ENCODE results near the gene INTS11. TPM values are rescaled to one million over a fixed set of nuclear protein-coding genes. Genes with fewer than 3 reads are reported as not detected.

INTS11 gene
- total and polyA plus RNA-seq, 9 of the 15 experiments (the other 6 are each of a cell fraction or from before 2014, with no cell fraction given), result 3.6 to 183 (median 110) TPM

GRCh38 chr1:1358433-1359271 is 34.2 kb upstream of the INTS11 start, which contains the start of gene MXRA8 (continued):
- TF ChIP-seq ATF6 (CRISPR knock-in tag; IDR thresholded peaks at IDR 0.05), result peak; percentile 25; the same call in 1 of the 2 replicates
- no peak for TF ChIP-seq ATF2 (CRISPR knock-in tag; IDR thresholded peaks at IDR 0.05)
- TF ChIP-seq TCF3 (CRISPR knock-in tag; IDR thresholded peaks at IDR 0.05), result 0 out of 2 replicates have a peak, but pooled peaks have one; percentile 20
- TF ChIP-seq, protein P1, sequence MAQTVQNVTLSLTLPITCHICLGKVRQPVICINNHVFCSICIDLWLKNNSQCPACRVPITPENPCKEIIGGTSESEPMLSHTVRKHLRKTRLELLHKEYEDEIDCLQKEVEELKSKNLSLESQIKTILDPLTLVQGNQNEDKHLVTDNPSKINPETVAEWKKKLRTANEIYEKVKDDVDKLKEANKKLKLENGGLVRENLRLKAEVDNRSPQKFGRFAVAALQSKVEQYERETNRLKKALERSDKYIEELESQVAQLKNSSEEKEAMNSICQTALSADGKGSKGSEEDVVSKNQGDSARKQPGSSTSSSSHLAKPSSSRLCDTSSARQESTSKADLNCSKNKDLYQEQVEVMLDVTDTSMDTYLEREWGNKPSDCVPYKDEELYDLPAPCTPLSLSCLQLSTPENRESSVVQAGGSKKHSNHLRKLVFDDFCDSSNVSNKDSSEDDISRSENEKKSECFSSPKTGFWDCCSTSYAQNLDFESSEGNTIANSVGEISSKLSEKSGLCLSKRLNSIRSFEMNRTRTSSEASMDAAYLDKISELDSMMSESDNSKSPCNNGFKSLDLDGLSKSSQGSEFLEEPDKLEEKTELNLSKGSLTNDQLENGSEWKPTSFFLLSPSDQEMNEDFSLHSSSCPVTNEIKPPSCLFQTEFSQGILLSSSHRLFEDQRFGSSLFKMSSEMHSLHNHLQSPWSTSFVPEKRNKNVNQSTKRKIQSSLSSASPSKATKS (CRISPR knock-in tag; IDR thresholded peaks at IDR 0.05), result no peak
- no peak for TF ChIP-seq ZBTB8A (IDR thresholded peaks at IDR 0.05; ENCODE audit: partially characterized antibody)
- no peak for TF ChIP-seq GABPB2 (CRISPR knock-in tag; conservative IDR thresholded peaks at IDR 0.05)
- TF ChIP-seq TAL1 (IDR thresholded peaks at IDR 0.05), result no peak
- TF ChIP-seq TRIM24 (IDR thresholded peaks at IDR 0.05), result peak in 1 of 2 experiments; percentile 47; a peak in 1 of 4 replicates
- TF ChIP-seq KHSRP (IDR thresholded peaks at IDR 0.05), result no peak
- TF ChIP-seq, protein P2, sequence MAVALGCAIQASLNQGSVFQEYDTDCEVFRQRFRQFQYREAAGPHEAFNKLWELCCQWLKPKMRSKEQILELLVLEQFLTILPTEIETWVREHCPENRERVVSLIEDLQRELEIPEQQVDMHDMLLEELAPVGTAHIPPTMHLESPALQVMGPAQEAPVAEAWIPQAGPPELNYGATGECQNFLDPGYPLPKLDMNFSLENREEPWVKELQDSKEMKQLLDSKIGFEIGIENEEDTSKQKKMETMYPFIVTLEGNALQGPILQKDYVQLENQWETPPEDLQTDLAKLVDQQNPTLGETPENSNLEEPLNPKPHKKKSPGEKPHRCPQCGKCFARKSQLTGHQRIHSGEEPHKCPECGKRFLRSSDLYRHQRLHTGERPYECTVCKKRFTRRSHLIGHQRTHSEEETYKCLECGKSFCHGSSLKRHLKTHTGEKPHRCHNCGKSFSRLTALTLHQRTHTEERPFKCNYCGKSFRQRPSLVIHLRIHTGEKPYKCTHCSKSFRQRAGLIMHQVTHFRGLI (CRISPR knock-in tag; IDR thresholded peaks at IDR 0.05), result no peak
- no peak for TF ChIP-seq ZNF780A (CRISPR knock-in tag; IDR thresholded peaks at IDR 0.05)
- no peak for TF ChIP-seq ZNF23 (CRISPR knock-in tag; IDR thresholded peaks at IDR 0.05)
- no peak for TF ChIP-seq ZNF263 (CRISPR knock-in tag; IDR thresholded peaks at IDR 0.05; ENCODE audit: borderline replicate concordance)
- TF ChIP-seq SIRT6 (IDR thresholded peaks at IDR 0.05; ENCODE audit: low read depth, low read length), result no peak
- TF ChIP-seq ZNF507 (tag; conservative IDR thresholded peaks at IDR 0.05), result no peak
- TF ChIP-seq HSF4 (CRISPR knock-in tag; IDR thresholded peaks at IDR 0.05; ENCODE audit: borderline replicate concordance), result no peak
- TF ChIP-seq ZNF75A (CRISPR knock-in tag; IDR thresholded peaks at IDR 0.05), result no peak
- no peak for TF ChIP-seq ARID2 (IDR thresholded peaks at IDR 0.05)
- peak; percentile 31 for TF ChIP-seq HNRNPLL (IDR thresholded peaks at IDR 0.05; ENCODE audit: low read depth, low read length, poor library complexity, severe bottlenecking)
- peak; percentile 56; the same call in 1 of the 2 replicates for TF ChIP-seq CTBP1 (IDR thresholded peaks at IDR 0.05; ENCODE audit: borderline replicate concordance)
- TF ChIP-seq BACH1 (tag; IDR thresholded peaks at IDR 0.05), result no peak
- no peak for TF ChIP-seq PML (IDR thresholded peaks at IDR 0.05; ENCODE audit: low read length)
- TF ChIP-seq ATF7 (IDR thresholded peaks at IDR 0.05), result peak; percentile 84
- TF ChIP-seq SNIP1 (IDR thresholded peaks at IDR 0.05; ENCODE audit: low read depth), result no peak

All from K562 (cell line).